HEK293 (cell line): ENCODE data around the gene HMCN2.

ENCODE experiments used
- CTCF ChIA-PET: fragments of 350-600 bp; formaldehyde crosslinking; extraction: SDS; loops from one replicate; lab custom pipeline; 2021; ENCODE audit warnings: antibody characterized with exemption; lab: Yijun Ruan, JAX
- POLR2A ChIA-PET: fragments of 300-600 bp; formaldehyde crosslinking; extraction: SDS; loops from one replicate; lab custom pipeline; 2020; ENCODE audit warnings: antibody characterized with exemption, inconsistent platforms; lab: Yijun Ruan, JAX
- H3K27ac ChIP-seq: fragments of 200-500 bp; sonication (Bioruptor generic); 2 replicates; pipeline ENCODE4 v1.5.1; 2014; ENCODE audit warnings: low read depth, low read length, control low read depth, inconsistent platforms; ENCODE audit errors: extremely low read depth
- H3K36me3 ChIP-seq, 2 experiments: fragments of 200-500 bp in 1 of 2; sonication (Bioruptor generic) in 1 of 2; 1 replicate in 1 of 2; 2 replicates in 1 of 2; pipeline ENCODE4 v1.5.1; 2014 to 2017; ENCODE audit warnings: inconsistent platforms in 2 of 2, low read length in 2 of 2; ENCODE audit not compliant: control insufficient read depth in 2 of 2, insufficient read depth in 1 of 2
- H3K4me1 ChIP-seq: fragments of 200-500 bp; sonication (Bioruptor generic); 2 replicates; pipeline ENCODE4 v1.5.1; 2014; ENCODE audit warnings: mild to moderate bottlenecking, low read length, inconsistent platforms; ENCODE audit not compliant: control insufficient read depth, insufficient read depth
- H3K4me3 ChIP-seq: 2 replicates; pipeline ENCODE4 v1.5.1; 2011; ENCODE audit warnings: low read depth, mild to moderate bottlenecking, control low read depth, low read length, moderate library complexity
- H3K9me3 ChIP-seq: fragments of 200-500 bp; sonication (Bioruptor generic); 2 replicates; pipeline ENCODE4 v1.5.1; 2014; ENCODE audit warnings: low read depth, low read length, inconsistent platforms; ENCODE audit not compliant: control insufficient read depth, insufficient read depth
- EGR2 ChIP-seq: fragments of 450-650 bp; formaldehyde crosslinking; IDR thresholded peaks from 2 replicates; pipeline ENCODE4 v1.5.1; 2016; ENCODE audit warnings: low read depth, missing biosample characterization, missing genetic modification characterization
- KLF1 ChIP-seq: fragments of 450-650 bp; formaldehyde crosslinking; IDR thresholded peaks from 2 replicates; pipeline ENCODE4 v1.5.1; 2016; ENCODE audit warnings: missing biosample characterization, missing genetic modification characterization
- SCRT2 ChIP-seq: fragments of 450-650 bp; formaldehyde crosslinking; IDR thresholded peaks from 2 replicates; pipeline ENCODE4 v1.5.1; 2016; ENCODE audit warnings: missing biosample characterization, missing genetic modification characterization
- WT1 ChIP-seq: fragments of 450-650 bp; formaldehyde crosslinking; IDR thresholded peaks from 2 replicates; pipeline ENCODE4 v1.5.1; 2016; ENCODE audit warnings: missing biosample characterization, missing genetic modification characterization
- ZBTB17 ChIP-seq: fragments of 450-650 bp; formaldehyde crosslinking; IDR thresholded peaks from 2 replicates; pipeline ENCODE4 v1.5.1; 2016; ENCODE audit warnings: missing biosample characterization, missing genetic modification characterization
- ZBTB6 ChIP-seq: fragments of 450-650 bp; formaldehyde crosslinking; IDR thresholded peaks from 2 replicates; pipeline ENCODE4 v1.5.1; 2017; ENCODE audit warnings: missing biosample characterization, missing genetic modification characterization
- ZIC2 ChIP-seq: fragments of 450-650 bp; formaldehyde crosslinking; IDR thresholded peaks from 2 replicates; pipeline ENCODE4 v1.5.1; 2016; ENCODE audit warnings: missing biosample characterization, missing genetic modification characterization
- ZNF155 ChIP-seq: fragments of 450-650 bp; formaldehyde crosslinking; IDR thresholded peaks from 2 replicates; pipeline ENCODE4 v1.5.1; 2016; ENCODE audit warnings: missing biosample characterization, missing genetic modification characterization
- ZNF16 ChIP-seq: fragments of 450-650 bp; formaldehyde crosslinking; IDR thresholded peaks from 2 replicates; pipeline ENCODE4 v1.5.1; 2016; ENCODE audit warnings: low read depth, missing biosample characterization, missing genetic modification characterization
- ZNF169 ChIP-seq: fragments of 450-650 bp; formaldehyde crosslinking; IDR thresholded peaks from 2 replicates; pipeline ENCODE4 v1.5.1; 2016; ENCODE audit warnings: missing biosample characterization, missing genetic modification characterization
- ZNF175 ChIP-seq: fragments of 450-650 bp; formaldehyde crosslinking; IDR thresholded peaks from 2 replicates; pipeline ENCODE4 v1.5.1; 2016; ENCODE audit warnings: missing biosample characterization, missing genetic modification characterization
- ZNF311 ChIP-seq: fragments of 450-650 bp; formaldehyde crosslinking; IDR thresholded peaks from 2 replicates; pipeline ENCODE4 v1.5.1; 2017; ENCODE audit warnings: missing biosample characterization, missing genetic modification characterization, borderline replicate concordance
- ZNF366 ChIP-seq: fragments of 450-650 bp; formaldehyde crosslinking; conservative IDR thresholded peaks from 2 replicates; pipeline ENCODE4 v1.5.1; 2016; ENCODE audit warnings: missing biosample characterization, missing genetic modification characterization
- ZNF473 ChIP-seq: fragments of 450-650 bp; formaldehyde crosslinking; IDR thresholded peaks from 2 replicates; pipeline ENCODE4 v1.5.1; 2017; ENCODE audit warnings: missing biosample characterization, missing genetic modification characterization
- ZNF521 ChIP-seq: fragments of 450-650 bp; formaldehyde crosslinking; IDR thresholded peaks from 2 replicates; pipeline ENCODE4 v1.5.1; 2017; ENCODE audit warnings: missing biosample characterization, mild to moderate bottlenecking, missing genetic modification characterization
- ZNF621 ChIP-seq: fragments of 450-650 bp; formaldehyde crosslinking; IDR thresholded peaks from 2 replicates; pipeline ENCODE4 v1.5.1; 2017; ENCODE audit warnings: missing biosample characterization, missing genetic modification characterization
- ZNF623 ChIP-seq: fragments of 450-650 bp; formaldehyde crosslinking; IDR thresholded peaks from 2 replicates; pipeline ENCODE4 v1.5.1; 2016; ENCODE audit warnings: missing biosample characterization, missing genetic modification characterization
- ZNF707 ChIP-seq: fragments of 450-650 bp; formaldehyde crosslinking; IDR thresholded peaks from 2 replicates; pipeline ENCODE4 v1.5.1; 2016; ENCODE audit warnings: missing biosample characterization, missing genetic modification characterization
- ZNF791 ChIP-seq: fragments of 450-650 bp; formaldehyde crosslinking; IDR thresholded peaks from 2 replicates; pipeline ENCODE4 v1.5.1; 2016; ENCODE audit warnings: missing biosample characterization, missing genetic modification characterization
- ZNF830 ChIP-seq: fragments of 450-650 bp; IDR thresholded peaks from 2 replicates; pipeline ENCODE4 v1.5.0; 2018; ENCODE audit warnings: missing biosample characterization, missing genetic modification characterization, low read depth, mild to moderate bottlenecking, moderate library complexity
- ZNF837 ChIP-seq: fragments of 450-650 bp; formaldehyde crosslinking; IDR thresholded peaks from 2 replicates; pipeline ENCODE4 v1.5.1; 2016; ENCODE audit warnings: missing biosample characterization, missing genetic modification characterization
- TF ChIP-seq, protein P1 (sequence below): fragments of 450-650 bp; formaldehyde crosslinking; IDR thresholded peaks from 2 replicates; pipeline ENCODE4 v1.5.1; 2017; ENCODE audit warnings: missing biosample characterization, missing genetic modification characterization
- TF ChIP-seq, protein P2 (sequence below): fragments of 450-650 bp; formaldehyde crosslinking; IDR thresholded peaks from 2 replicates; pipeline ENCODE4 v1.5.1; 2016; ENCODE audit warnings: missing biosample characterization, missing genetic modification characterization
- TF ChIP-seq, protein P3 (sequence below): fragments of 450-650 bp; formaldehyde crosslinking; IDR thresholded peaks from 2 replicates; pipeline ENCODE4 v1.5.1; 2016; ENCODE audit warnings: missing biosample characterization, missing genetic modification characterization, borderline replicate concordance
- TF ChIP-seq, protein P4 (sequence below): fragments of 450-650 bp; formaldehyde crosslinking; IDR thresholded peaks from 2 replicates; pipeline ENCODE4 v1.5.1; 2016; ENCODE audit warnings: missing biosample characterization, missing genetic modification characterization

The HMCN2 gene

DNA sequence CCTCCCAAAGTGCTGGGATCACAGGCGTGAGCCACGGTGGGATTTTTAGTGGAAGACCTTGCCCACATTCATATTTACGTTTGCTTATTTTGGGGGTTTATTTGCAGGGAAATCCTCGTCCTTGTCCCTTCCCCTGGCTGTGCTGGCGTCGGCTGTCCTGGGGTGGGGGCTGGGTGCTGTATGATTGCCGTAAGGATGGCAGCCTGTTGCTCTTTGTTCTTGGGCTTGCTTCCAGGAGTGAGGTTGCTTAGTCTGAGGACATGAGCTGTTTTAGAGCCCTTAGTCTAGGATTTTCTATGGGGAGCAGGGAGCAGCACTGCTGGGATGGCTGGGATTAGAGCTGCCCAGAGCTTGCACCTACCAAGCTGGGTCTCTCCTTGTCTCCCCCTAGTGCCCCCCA lies 93.4 kb downstream of the HMCN2 start:
- CTCF ChIA-PET = interaction anchor here (0.6 kb wide), 1 partner anchor 542 kb away, joined by 4 read pairs; no protein-coding TSS in a partner anchor
- H3K9me3 ChIP-seq = no peaks in the 10 kb centered on the region
- H3K36me3 ChIP-seq = no peaks in the 10 kb centered on the region
- no peaks in the 10 kb centered on the region for H3K4me1 ChIP-seq
- no peak overlapping the region for H3K27ac ChIP-seq
- H3K4me3 ChIP-seq = no peak overlapping the region
- TF ChIP-seq ZNF707 (tag by site-specific recombination) (peak; percentile 65), ZBTB6 (tag by site-specific recombination) (no peak), SCRT2 (tag by site-specific recombination) (peak; percentile 62)
- TF ChIP-seq, all 188 proteins: peak for 2
- POLR2A ChIA-PET = interaction anchor here (0.5 kb wide), 1 partner anchor 31 kb away, joined by 3 read pairs; no protein-coding TSS in a partner anchor

DNA sequence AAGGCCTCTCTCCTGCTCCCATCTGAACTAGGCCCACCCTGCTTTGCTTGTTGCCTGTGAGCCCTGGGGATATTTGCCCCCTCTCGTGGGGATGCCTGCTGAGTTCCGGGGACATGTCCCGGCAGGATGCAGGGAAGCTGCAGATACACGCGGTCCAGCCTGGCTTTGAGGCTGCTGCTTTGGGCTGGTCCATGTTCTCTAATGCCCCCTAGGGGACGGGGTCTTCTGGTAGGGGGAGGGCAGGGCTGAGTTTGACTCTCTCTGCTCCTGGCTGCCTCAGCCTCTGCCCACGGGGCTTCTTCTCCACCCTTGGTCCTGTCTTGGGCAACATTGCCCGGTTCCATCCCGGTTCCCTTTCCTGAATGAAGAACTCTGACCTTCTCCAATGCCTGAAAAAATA lies 94.3 kb downstream of the HMCN2 start:
- Histone ChIP-seq H3K9me3 (no peaks in the 10 kb centered on the region), H3K4me1 (no peaks in the 10 kb centered on the region), H3K36me3 (no peaks in the 10 kb centered on the region), H3K27ac (no peak overlapping the region), H3K4me3 (no peak overlapping the region)
- ChIA-PET CTCF (interaction anchor here (0.6 to 1.0 kb wide), 3 partner anchors 27 to 609 kb away, joined by 3 to 5 read pairs (median 3); no protein-coding TSS in a partner anchor), POLR2A (no interaction called here)
- no peak for TF ChIP-seq ZNF830 (tag by site-specific recombination)
- no peak for TF ChIP-seq ZNF169 (tag by site-specific recombination)
- TF ChIP-seq, protein P1, sequence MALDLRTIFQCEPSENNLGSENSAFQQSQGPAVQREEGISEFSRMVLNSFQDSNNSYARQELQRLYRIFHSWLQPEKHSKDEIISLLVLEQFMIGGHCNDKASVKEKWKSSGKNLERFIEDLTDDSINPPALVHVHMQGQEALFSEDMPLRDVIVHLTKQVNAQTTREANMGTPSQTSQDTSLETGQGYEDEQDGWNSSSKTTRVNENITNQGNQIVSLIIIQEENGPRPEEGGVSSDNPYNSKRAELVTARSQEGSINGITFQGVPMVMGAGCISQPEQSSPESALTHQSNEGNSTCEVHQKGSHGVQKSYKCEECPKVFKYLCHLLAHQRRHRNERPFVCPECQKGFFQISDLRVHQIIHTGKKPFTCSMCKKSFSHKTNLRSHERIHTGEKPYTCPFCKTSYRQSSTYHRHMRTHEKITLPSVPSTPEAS (tag by site-specific recombination) = no peak
- no peak for TF ChIP-seq KLF1 (tag by site-specific recombination)
- no peak for TF ChIP-seq WT1 (tag by site-specific recombination)
- TF ChIP-seq, protein P2, sequence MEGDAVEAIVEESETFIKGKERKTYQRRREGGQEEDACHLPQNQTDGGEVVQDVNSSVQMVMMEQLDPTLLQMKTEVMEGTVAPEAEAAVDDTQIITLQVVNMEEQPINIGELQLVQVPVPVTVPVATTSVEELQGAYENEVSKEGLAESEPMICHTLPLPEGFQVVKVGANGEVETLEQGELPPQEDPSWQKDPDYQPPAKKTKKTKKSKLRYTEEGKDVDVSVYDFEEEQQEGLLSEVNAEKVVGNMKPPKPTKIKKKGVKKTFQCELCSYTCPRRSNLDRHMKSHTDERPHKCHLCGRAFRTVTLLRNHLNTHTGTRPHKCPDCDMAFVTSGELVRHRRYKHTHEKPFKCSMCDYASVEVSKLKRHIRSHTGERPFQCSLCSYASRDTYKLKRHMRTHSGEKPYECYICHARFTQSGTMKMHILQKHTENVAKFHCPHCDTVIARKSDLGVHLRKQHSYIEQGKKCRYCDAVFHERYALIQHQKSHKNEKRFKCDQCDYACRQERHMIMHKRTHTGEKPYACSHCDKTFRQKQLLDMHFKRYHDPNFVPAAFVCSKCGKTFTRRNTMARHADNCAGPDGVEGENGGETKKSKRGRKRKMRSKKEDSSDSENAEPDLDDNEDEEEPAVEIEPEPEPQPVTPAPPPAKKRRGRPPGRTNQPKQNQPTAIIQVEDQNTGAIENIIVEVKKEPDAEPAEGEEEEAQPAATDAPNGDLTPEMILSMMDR = 0 out of 2 replicates have a peak, but pooled peaks have one; percentile 32
- TF ChIP-seq ZIC2 = 0 out of 2 replicates have a peak, but pooled peaks have one; percentile 14
- no peak for TF ChIP-seq ZNF791
- no peak for TF ChIP-seq ZNF155 (tag by site-specific recombination)
- TF ChIP-seq ZNF837 = no peak
- no peak for TF ChIP-seq ZNF623

DNA sequence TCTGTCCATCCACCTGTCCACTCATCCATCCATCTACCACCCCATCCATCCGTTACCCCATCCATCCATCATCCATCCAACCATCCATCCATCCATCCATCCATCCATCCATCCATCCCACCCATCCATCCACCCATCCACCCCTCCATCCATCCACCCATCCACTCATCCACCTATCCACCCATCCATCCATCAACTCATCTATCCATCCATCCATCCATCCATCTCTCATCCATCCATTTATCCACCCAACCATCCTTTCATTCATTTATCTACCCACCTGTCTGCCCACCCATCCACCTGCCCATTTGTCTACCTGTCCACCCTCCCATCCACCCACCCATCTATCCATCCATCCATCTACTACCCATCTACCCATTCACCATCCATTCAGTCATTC lies 95.1 kb downstream of the HMCN2 start:
- Histone ChIP-seq H3K4me1 (no peaks in the 10 kb centered on the region), H3K4me3 (no peak overlapping the region), H3K36me3 (no peaks in the 10 kb centered on the region), H3K27ac (no peak overlapping the region), H3K9me3 (no peaks in the 10 kb centered on the region)
- TF ChIP-seq ZBTB17 (tag by site-specific recombination) (peak; percentile 92), ZNF366 (tag by site-specific recombination) (peak; percentile 99), ZNF311 (tag by site-specific recombination) (0 out of 2 replicates have a peak, but pooled peaks have one; percentile 50), ZNF621 (tag by site-specific recombination) (peak; percentile 82; the same call in 1 of the 2 replicates), ZNF521 (tag by site-specific recombination) (0 out of 2 replicates have a peak, but pooled peaks have one; percentile 56), ZNF16 (no peak), EGR2 (tag by site-specific recombination) (peak; percentile 30; the same call in 1 of the 2 replicates), ZNF175 (no peak), ZNF473 (tag by site-specific recombination) (0 out of 2 replicates have a peak, but pooled peaks have one; percentile 51)
- TF ChIP-seq, protein P3, sequence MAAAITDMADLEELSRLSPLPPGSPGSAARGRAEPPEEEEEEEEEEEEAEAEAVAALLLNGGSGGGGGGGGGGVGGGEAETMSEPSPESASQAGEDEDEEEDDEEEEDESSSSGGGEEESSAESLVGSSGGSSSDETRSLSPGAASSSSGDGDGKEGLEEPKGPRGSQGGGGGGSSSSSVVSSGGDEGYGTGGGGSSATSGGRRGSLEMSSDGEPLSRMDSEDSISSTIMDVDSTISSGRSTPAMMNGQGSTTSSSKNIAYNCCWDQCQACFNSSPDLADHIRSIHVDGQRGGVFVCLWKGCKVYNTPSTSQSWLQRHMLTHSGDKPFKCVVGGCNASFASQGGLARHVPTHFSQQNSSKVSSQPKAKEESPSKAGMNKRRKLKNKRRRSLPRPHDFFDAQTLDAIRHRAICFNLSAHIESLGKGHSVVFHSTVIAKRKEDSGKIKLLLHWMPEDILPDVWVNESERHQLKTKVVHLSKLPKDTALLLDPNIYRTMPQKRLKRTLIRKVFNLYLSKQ (tag by site-specific recombination) = no peak
- TF ChIP-seq, protein P4, sequence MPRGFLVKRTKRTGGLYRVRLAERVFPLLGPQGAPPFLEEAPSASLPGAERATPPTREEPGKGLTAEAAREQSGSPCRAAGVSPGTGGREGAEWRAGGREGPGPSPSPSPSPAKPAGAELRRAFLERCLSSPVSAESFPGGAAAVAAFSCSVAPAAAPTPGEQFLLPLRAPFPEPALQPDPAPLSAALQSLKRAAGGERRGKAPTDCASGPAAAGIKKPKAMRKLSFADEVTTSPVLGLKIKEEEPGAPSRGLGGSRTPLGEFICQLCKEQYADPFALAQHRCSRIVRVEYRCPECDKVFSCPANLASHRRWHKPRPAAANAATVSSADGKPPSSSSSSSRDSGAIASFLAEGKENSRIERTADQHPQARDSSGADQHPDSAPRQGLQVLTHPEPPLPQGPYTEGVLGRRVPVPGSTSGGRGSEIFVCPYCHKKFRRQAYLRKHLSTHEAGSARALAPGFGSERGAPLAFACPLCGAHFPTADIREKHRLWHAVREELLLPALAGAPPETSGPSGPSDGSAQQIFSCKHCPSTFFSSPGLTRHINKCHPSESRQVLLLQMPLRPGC (tag by site-specific recombination) = no peak
- ChIA-PET POLR2A (no interaction called here), CTCF (interaction anchor here (0.6 to 1.0 kb wide), 2 partner anchors 119 to 610 kb away, joined by 3 to 5 read pairs; no protein-coding TSS in a partner anchor)
